ENCODE results near the gene EFNA3.
A peak's percentile ranks its signal among the peaks of the same experiment; 100 is the strongest.

Gene EFNA3

GRCh38 chr1:155070158-155070621 is 8.4 kb upstream of the EFNA3 start:
- DNase-seq: no peak

DNA sequence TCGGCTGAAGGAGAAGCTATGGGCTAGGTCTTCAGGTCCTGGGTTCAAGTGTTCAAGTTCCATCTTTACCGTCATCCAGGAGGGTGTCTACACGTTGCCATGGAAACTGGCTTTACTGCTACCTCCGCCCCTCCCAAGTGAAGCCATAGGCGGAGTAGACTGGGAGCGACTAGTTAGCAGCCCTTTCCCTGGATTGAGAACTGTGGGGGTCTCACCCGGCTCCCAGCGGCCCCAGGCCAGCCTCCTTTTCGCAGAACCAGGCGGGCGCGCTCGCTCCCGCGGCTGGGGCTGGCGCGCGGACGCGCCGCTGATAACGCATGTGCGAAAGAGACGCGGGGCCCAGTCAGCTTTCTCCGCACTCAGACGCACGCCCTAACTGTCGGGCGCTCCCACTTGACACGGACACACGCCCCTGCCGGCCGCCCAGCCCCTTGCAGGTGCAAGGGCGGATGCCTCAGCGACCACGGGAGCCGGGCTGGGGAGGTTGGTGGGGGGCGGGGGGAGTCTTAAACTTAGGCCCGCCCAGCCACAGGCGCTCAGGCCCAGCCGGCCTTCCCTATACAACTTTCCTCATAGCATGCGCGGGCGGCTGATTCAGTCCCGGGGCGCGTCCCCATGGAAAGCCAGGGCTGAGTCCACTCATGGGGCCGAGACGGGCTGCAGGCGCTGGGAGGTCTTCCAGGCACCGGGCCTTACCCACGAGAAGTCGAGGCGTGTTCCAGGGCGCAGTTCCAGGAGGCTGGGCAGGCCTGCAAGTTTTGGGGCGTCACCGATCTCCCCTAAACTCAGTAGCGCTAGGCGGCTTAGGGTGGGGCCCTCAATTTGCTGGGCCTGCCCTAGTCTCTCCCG is 7.7 kb upstream of the EFNA3 start:
- DNase-seq: peak; percentile 64

DNA sequence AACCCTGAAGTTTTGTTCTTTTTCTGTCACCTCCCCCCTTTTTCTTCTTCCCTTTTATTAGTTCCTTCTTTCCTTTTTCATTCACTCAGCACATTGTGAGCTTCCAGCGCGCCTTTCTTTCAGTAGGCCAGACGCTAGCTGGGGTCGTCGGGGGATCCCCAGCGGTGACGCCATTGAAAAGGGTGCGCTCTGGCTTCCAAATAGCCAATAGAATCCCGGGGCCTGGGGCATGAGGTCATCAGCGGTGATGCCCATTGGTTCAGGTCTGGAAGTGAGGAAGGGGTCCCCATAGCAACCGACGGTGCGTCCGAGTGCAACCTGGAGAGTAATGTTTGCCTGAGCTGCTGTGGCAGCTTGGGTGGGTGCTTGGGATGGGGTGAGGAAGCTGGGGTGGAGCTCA is 6.9 kb upstream of the EFNA3 start:
- DNase-seq: no peak

DNA sequence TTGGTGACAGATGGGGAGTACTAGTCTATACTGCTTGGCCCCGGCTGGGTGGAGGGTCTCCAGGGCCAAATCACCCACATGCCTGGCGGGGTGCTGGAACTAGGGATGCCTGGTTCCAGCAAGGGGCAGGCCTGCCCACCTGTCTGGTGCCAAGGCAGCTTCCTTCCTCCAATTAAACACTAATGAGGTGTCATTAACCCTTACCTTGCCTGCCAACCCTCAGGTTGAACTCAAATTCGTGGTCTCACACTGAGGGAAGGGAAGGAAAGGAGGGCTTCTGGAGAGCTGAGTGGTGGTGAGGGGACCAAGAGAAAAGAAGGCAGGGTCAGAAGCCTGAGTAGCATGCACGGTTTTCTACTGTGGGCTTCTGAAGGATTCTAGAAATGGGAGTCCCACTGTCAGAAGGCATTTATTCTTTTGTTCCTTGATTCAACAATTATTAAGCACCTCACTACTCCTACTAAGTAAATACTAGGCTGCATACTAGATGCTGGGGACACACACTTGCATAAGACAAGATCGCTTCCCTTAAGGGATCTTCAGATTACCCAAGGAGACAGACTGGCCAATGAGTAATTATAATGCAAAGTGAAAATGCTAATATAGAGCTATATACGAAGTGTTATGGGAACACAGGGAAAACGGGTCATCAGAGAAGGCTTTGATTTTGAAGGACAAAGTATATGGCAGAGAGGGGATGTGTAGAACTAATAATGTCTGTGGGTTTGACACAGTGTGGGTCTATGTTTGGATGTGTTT is 5.9 kb upstream of the EFNA3 start:
- no peak for DNase-seq

- DNase-seq: no peak
Observed at GRCh38 chr1:155073377-155074242, 5.0 kb upstream of the EFNA3 start.

DNA sequence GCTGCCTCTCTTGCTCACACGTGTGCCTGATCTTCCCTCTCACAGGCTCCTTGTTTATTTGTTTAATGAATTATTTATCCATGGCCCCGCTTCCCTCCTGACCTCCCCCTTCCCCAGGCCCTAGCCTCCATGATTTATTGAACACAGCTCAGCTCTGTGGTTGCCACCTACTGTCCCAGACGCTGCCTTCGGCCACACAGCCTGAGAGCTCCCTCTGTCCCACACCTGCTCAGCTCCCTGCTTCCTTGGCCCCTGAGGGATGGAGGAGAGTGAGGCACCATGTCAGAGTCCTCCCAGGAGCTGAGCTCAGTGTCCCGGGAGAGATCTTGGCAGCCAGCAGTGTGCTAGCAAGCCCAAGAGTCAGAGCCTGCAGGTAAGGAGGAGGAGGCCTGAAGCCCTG is 3.1 kb upstream of the EFNA3 start:
- no peak for DNase-seq

DNA sequence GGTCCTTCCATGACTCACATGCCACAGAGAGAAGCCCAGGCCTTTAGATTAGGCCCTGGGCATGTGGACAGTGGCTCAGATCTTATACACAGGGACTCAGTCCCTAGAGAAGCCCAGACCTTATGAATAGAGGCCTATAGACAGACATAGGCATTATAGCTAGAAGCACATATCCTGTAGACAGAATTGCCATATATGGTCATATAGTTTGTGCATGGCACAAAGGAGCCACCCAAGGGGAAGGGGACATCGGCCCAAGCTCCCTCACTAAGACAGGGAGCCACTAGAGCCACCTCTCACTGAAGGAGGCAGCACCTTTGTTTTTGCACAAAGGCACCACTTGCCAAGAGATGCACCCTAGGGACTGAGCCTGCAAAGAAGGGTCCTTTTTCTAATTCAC is 2.3 kb upstream of the EFNA3 start:
- no peak for DNase-seq

DNA sequence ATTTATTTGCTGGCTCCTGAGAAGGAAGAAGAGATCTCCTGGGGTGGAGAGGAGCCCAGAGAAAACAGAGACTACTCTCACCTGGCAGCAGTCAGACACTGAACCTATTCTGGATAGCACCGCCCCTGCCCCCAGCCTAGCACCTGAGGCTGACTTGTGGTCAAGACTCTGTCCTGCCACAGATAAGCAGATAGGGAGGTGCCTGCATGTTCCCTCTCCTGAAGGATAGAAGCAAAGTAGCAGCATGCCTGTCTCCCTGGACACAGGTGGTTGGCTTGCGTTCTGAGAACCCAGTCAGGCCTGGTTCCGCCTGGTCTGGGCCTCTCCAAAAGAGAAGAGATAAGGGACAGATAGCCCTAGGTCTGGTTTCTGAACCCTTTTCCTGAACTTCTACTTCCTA is 1.3 kb upstream of the EFNA3 start:
- DNase-seq: no peak

DNA sequence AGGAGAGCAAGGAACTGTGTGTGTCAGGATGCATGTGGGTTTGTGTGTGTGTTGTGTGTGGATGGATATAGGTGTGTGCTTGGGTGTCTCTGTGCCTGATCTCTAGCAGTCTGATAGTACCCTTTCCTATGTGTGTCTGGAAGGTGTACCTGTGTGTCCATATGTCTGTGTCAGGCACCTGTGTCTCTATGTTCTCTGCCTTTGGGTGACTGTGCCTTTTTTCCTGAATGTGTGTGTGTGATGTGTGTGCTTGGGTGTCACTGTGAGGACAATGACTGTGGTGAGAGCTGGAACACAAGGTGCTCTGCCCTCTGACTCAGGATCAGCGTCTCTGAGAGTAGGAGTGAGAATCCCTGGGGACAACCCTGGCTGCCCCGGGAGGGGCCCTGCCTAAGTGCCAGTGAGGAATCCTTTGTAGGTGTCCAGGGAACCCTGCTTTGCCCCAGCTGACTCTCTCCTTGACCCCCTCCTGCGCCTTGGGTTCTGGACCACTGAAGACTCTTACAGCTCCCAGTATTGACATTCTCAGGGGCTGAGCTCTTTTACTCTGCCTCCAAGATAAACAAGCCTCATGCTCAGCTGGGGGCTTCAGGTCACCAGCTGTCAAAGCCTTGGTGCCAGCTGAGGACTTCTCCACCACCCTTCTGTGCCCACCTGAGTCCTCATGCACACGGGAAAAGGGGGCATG is 735 bp upstream of the EFNA3 start:
- DNase-seq: no peak

DNA sequence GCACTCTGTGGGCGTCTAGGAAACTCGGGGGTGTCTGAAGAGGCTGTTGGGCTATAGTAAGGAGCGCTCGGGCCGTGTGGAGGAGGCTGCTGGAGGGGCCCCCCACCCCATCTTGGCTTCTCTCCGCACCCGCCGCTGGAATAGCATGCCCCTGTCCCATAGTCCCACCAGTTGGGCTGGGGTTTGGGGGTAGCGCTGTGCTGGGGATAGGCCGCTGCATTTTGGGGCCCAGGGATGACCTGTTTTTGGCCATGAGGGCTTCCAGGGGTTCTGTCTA is 511 bp downstream of the EFNA3 start:
- no peak for DNase-seq

DNA sequence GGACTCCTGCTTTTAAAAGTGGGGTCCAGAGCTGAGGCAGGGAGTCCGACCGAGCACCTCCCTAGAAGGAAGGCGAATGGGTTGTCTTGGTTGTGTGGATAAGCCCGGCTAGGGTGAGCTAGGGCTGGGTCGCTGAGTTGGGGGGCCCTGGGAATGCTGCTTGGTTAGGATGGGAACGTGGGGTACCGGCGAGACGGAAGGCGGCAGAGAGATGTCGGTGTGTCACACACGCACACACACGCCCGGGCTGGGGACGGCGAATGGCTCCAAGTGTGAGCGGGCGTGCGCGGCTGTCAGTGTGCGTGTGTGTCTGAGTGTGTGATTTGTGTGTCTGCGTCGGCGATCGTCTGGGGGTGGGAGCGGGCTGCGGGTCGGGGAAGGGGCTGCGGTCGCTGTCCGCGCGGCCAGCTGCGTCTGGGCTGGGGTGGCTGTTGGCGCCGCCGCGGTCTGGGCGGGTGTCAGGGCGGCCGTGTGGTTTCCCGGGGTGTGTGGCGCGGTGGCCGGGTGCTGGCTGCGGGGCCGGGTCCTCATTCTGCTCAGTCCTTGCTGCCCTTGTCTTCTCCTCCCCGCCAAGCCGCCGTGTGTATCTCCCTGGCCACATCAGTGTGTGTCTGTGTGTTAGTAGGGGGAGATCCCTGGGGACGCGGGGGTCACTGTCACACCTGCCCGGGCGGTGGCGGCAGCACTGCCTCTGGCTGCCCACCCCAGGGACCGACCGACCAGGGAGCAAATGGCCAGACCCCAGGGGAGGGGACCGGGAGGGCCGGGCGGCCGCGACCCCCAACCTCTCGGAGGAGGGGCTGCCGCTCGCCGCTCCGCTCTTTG is 1.1 kb downstream of the EFNA3 start:
- DNase-seq: no peak

DNA sequence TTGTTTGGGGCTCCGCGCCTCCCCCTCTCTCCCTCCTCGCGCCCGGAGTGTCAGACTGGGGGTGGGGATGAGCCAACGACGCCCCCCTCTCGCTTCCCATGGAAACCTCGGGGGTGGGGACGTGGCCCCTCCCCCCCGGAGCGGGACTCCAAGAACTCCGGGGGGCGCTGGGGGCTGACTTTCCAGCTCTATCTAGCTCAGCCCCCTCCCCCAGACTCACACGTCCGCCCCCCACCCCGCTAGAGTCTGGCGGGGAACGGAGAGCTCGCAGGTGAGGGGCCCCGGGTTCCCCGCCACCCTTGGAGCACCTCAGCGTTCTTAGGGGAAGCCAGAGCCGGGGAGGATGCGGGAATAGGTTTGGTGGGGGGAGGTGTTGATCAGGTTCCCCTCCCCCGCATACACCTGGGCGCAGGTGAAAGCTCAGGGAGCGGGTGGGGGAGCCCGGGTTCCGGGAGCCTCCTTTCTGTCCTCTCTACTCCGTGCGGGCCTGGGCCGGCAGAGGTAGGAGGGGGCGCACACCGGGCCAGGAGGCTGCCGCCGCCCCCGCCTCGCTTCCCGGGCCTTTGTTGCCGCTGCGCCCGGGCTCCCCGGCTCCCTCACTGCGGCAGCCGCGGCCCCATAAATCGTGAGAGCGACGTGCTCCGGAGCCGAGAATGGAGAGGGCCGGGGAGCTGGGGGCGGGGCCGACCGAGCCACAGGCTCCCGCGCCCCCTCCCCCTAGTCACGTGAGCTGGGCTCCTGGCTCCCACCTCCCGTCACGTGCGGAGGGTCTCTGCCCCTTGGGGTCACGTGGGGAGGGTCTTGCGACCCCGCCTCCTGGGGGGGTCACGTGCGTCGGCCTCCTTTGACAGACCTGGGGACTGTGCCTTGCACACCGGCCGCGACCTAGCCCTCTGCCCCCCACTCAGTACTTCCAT is 1.9 kb downstream of the EFNA3 start:
- DNase-seq: no peak

DNA sequence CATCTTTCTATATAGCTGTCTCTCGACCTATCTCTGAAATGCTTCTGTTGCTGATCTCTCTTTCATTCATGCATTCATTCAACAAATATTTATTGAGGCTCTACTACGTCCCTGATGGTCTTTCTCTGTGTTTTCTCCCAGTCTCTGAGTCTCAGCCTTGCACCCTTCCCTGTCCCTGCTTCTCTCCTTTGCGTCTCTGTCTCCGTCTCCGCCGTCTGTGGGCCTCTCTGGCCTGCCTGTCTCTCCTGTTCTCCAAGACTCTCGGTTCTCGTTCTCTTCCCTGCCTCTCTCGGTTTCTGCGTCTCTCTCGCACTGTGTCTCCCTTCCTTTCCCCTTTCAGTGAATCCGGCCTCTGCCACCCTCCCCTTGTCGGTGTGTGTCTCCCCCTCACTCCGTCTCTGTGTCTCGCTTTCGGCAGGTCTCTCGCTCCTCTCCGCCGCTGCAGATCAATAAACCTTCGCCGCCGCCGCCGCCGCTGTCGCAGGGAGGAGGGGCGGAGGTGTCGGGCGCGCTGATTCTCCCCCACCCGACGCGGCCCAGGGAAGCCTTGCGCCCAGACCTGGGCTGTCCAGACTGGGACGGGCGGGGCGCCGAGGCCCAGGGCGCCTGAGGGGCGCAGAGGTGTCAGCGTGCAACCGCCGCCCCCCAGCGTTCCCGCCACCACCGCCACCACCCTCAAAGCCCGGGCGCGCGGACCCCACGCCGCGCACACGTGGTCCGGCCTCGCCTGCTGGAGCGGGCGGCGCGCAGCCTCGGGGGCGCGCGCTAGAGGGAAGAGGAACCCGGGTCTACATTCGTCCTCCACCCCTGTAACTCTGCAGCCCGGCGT is 3.0 kb downstream of the EFNA3 start:
- no peak for DNase-seq

- no peak for DNase-seq
Observed at GRCh38 chr1:155082301-155083051, 3.8 kb downstream of the EFNA3 start.

- no peak for DNase-seq
Observed at GRCh38 chr1:155083052-155083541, 4.5 kb downstream of the EFNA3 start.

DNA sequence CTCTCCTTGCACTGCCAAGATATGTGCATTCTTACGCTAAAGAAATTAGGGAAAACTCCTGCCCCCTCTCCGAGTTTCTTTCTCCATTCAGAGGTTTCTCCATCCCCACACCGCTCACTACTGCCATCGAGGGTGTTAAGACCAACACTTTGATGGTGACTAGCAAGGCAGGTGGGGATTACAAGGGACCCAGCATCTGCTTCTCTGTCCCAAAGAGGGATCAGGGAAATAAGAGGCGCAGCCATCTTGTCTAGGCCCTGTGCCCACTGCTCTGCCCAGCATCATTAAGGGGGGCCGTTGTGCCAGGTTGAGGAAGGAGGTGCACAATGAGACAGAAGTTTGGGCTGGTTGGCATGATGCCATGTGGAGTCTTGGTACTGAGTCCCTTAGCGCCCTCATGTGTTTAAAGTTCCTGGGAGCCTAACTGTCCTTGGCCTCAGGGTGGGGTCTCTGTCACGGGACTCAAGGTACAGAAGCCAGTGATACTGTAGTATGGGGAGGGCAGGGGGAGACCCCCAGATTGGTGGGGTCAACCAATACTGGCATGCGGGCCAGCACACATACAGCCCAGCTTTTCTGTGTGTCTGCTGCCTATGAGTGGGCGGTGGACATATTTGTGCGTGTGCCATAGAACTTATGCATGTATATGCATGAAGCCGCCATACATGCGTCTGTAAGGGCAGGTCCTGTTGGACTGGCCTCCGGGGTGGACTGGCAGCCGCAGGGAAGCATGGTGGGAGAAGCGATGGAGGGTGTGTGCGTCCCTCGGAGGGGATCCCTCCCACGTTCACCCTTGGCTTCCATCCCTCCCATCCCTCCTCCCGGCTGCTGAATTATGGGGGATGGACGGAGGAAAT is 5.5 kb downstream of the EFNA3 start:
- no peak for DNase-seq

DNA sequence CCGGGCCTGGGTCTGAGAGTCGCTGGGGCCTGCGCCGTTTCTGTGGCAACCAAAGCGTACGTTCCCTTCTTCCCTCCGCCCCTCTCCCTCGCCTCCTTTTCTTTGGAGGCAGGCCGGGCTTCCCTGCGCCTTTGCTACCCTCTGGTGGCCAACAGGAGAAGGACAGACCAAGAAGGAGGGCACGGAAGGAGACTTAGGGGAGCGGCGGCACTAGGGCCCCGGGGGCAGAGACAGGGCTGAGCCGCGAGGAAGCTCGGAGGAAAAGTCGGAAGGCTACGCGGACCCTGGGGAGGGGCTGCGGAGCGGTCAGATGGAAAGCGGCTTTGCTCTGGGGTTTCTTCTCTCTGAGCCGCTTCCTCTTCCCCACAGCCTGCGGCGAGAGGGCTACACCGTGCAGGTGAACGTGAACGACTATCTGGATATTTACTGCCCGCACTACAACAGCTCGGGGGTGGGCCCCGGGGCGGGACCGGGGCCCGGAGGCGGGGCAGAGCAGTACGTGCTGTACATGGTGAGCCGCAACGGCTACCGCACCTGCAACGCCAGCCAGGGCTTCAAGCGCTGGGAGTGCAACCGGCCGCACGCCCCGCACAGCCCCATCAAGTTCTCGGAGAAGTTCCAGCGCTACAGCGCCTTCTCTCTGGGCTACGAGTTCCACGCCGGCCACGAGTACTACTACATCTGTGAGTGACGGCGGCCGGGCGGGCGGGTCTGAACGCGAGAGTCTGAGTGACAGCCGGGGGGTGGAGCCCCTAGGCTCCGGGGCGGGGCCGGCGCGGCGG is 6.3 kb downstream of the EFNA3 start:
- DNase-seq: peak; percentile 88
